Activated naive CD8-positive, alpha-beta T cell treated with anti-CD3 and anti-CD28 coated beads for 36 hours (primary cell): ENCODE results near the gene TUSC1. TPM values are rescaled to one million over a fixed set of nuclear protein-coding genes. Genes with fewer than 3 reads are reported as not detected.
A peak's percentile ranks its signal among the peaks of the same experiment; 100 is the strongest.
"Not testable (repeated sequence)": the region's sequence is repeated elsewhere in the genome, so short reads cannot be mapped to it uniquely, and the experiment has no call there.

Source experiments
- DNase-seq: peaks from one replicate; pipeline ENCODE4 v3.0.0; 2021
- H3K27ac Mint-ChIP-seq: one replicate; pipeline ENCODE4 v1.8.0; 2022; ENCODE audit warnings: mild to moderate bottlenecking, moderate library complexity, mixed read lengths
- H3K27me3 Mint-ChIP-seq: one replicate; pipeline ENCODE4 v1.8.0; 2022; ENCODE audit warnings: mild to moderate bottlenecking, mixed read lengths
- H3K36me3 Mint-ChIP-seq: one replicate; pipeline ENCODE4 v1.8.0; 2021; ENCODE audit warnings: mild to moderate bottlenecking, mixed read lengths
- H3K4me1 Mint-ChIP-seq: one replicate; pipeline ENCODE4 v1.8.0; 2021; ENCODE audit warnings: mixed read lengths
- H3K4me3 Mint-ChIP-seq: one replicate; pipeline ENCODE4 v1.8.0; 2022; ENCODE audit warnings: mild to moderate bottlenecking, moderate library complexity, mixed read lengths
- H3K9me3 Mint-ChIP-seq: one replicate; pipeline ENCODE4 v1.8.0; 2022; ENCODE audit warnings: mixed read lengths
- total RNA-seq, 2 experiments: library from RNA; stranded (reverse); gene quantifications; one replicate each; pipeline ENCODE4 v1.2.3, GENCODE V29; 2021

The TUSC1 gene
- total RNA-seq = under 1 TPM; 0.10 to 0.14 TPM

DNA sequence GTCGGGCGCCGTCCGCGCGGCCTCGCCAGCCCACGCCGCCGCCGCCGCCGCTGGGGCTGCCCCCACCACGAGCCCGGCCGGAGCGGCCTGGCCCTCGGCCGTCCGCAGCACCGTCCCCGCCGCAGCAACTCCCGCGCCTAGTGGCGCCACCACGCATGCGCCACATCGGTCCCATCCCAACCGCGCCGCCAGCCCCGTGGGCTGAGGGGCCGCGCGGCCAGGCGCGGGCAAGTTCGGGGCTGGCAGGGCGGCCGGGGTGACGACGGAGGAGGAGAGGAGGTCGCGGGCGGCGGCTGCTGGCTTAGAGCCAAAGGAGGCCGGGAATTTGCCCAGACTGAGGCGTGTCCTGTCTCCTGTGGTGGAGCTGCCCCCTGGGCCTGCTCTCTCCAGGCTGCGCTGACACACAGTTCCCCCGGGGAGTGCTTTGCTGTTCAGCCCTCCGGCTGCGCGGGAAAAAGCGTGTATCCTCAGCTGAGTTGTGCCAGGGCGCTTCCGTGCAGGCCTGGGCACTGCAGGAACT lies at the start of gene TUSC1:
Gene TUSC1 (minus strand): TSS at position 298 of the 520 bp plus-strand sequence. CDS start 132 bp downstream, at position 166.
- Mint-ChIP-seq H3K4me3 (no peak within 1 kb of the TSS), H3K27ac (no peak within 1 kb of the TSS), H3K36me3 (no peaks in the 10 kb centered on the region), H3K4me1 (no peaks in the 10 kb centered on the region), H3K27me3 (peaks cover 35% of the 10 kb centered on the region), H3K9me3 (peaks cover 2% of the 10 kb centered on the region)
- DNase-seq = peak; percentile 11

GRCh38 chr9:25726871-25727410 lies 48.7 kb upstream of the TUSC1 start:
- Mint-ChIP-seq H3K9me3 (peaks cover 4% of the 10 kb centered on the region), H3K27me3 (no peaks in the 10 kb centered on the region), H3K4me1 (no peaks in the 10 kb centered on the region), H3K4me3 (no peak overlapping the region), H3K36me3 (no peaks in the 10 kb centered on the region), H3K27ac (no peak overlapping the region)
- no peak for DNase-seq

- Mint-ChIP-seq H3K4me1 (no peaks in the 10 kb centered on the region), H3K36me3 (no peaks in the 10 kb centered on the region), H3K9me3 (no peaks in the 10 kb centered on the region), H3K27me3 (no peaks in the 10 kb centered on the region), H3K27ac (no peak overlapping the region), H3K4me3 (no peak overlapping the region)
- no peak for DNase-seq
Measured at GRCh38 chr9:25724424-25724823, 46.2 kb upstream of the TUSC1 start.

- Mint-ChIP-seq H3K27me3 (no peaks in the 10 kb centered on the region), H3K27ac (no peak overlapping the region), H3K36me3 (no peaks in the 10 kb centered on the region), H3K4me3 (no peak overlapping the region), H3K4me1 (no peaks in the 10 kb centered on the region), H3K9me3 (peaks cover 3% of the 10 kb centered on the region)
- DNase-seq = no peak
Measured at GRCh38 chr9:25716220-25716872, 38.1 kb upstream of the TUSC1 start.

DNA sequence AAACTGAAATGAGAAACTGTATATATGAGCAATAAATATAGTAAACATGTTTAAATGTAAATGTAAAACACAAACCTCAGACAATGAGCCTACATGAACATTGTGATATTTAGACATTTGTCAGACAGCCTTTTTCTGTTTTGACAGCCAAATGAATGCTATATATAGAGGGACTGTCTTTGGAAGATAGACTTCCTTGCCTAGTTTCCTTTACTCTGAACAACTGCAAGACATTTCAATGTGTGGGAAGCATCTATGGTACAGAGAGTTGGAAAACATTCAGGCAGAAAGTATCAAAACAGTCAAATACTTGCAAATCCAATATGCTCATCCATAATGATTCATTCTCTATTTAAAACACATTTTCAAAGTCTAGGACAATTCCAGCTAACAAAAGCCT lies 31.7 kb upstream of the TUSC1 start:
- Mint-ChIP-seq H3K4me1 (no peaks in the 10 kb centered on the region), H3K27me3 (no peaks in the 10 kb centered on the region), H3K27ac (no peak overlapping the region), H3K36me3 (no peaks in the 10 kb centered on the region), H3K9me3 (peaks cover 2% of the 10 kb centered on the region), H3K4me3 (no peak overlapping the region)
- DNase-seq = no peak

- Mint-ChIP-seq H3K27ac (no peak overlapping the region), H3K27me3 (no peaks in the 10 kb centered on the region), H3K36me3 (no peaks in the 10 kb centered on the region), H3K9me3 (no peaks in the 10 kb centered on the region), H3K4me3 (no peak overlapping the region), H3K4me1 (no peaks in the 10 kb centered on the region)
- DNase-seq = no peak
Measured at GRCh38 chr9:25704800-25705199, 26.6 kb upstream of the TUSC1 start.

- Mint-ChIP-seq H3K27me3 (no peaks in the 10 kb centered on the region), H3K9me3 (no peaks in the 10 kb centered on the region), H3K36me3 (no peaks in the 10 kb centered on the region), H3K27ac (no peak overlapping the region), H3K4me3 (no peak overlapping the region), H3K4me1 (no peaks in the 10 kb centered on the region)
- no peak for DNase-seq
Measured at GRCh38 chr9:25703701-25704357, 25.6 kb upstream of the TUSC1 start.

DNA sequence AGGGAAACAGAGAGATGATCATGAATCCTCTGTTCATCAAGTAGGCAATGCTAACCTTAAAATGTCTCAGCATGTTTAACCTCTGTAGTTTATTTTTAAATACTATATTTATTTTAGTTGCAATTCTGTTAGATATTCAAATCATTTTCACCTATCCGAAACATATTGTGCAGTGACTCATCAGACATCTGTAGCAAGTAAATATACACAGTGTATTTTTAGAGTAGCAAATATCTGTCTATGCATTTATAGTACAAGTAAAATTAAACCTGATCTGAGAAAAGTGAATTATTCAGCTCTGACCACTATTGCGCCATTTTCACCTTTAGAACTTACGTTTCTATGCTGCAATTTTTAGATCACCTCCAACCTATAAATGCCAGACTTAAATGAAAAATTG lies 24.3 kb upstream of the TUSC1 start:
- Mint-ChIP-seq H3K36me3 (no peaks in the 10 kb centered on the region), H3K27ac (no peak overlapping the region), H3K27me3 (no peaks in the 10 kb centered on the region), H3K4me1 (no peaks in the 10 kb centered on the region), H3K9me3 (no peaks in the 10 kb centered on the region), H3K4me3 (no peak overlapping the region)
- DNase-seq = no peak

DNA sequence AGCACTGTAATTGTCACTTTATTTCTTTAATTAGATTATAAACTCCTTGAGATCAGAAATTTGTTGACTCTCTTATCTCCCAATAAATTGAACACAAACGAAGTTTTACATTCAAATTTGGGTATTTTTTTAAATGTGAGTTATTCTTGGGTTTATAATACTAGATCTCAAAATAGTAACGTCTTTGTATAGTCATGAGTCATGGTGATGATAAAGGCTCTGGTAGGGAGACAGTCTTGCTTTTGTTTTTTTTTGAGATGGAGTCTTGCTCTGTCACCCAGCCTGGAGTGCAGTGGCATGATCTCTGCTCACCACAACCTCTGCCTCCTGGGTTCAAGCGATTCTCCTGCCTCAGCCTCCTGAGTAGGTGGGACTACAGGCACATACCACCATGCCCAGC lies 22.7 kb upstream of the TUSC1 start:
- H3K36me3 Mint-ChIP-seq, H3K27me3 Mint-ChIP-seq, H3K27ac Mint-ChIP-seq, H3K4me1 Mint-ChIP-seq, H3K4me3 Mint-ChIP-seq, DNase-seq, H3K9me3 Mint-ChIP-seq: not testable (repeated sequence)

DNA sequence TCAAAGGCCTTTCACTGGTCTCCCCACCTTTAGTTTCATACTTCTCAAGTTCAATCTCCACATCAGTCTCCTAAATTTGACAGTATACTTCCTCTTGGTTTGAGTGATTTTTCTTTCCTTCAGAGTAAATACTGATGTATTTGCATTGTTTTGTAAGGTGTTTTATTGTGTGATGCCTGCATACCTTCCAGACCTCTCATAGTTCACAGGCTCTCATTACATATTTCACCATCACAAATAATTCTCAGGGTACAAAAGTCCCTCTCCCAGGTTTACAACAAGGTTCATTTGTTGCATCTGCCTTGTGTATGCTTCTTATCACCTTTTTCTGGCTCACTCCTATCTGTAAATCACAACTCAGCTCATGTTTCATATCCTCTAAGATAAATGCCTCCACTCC lies 22.2 kb upstream of the TUSC1 start:
- DNase-seq = no peak
- Mint-ChIP-seq H3K36me3 (no peaks in the 10 kb centered on the region), H3K9me3 (peaks cover 1% of the 10 kb centered on the region), H3K4me3 (no peak overlapping the region), H3K27ac (no peak overlapping the region), H3K4me1 (no peaks in the 10 kb centered on the region), H3K27me3 (no peaks in the 10 kb centered on the region)

DNA sequence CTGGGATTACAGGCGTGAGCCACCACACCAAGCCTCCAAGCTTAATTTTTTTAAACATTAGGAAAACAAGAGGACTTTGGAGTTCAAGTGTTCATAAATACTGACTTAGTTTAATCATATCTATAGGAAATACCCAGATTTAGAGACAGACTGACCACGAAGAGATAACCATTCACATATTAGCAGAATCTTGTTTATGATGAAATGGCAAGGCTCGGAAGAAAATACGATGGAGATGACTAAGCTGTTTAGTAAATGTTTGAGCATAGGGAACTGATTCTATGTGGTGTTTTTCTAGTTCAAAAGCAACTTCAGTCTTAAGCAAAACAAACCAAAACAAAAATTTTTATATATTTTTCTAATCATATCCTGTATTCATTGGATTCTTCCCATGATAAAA lies 13.5 kb upstream of the TUSC1 start:
- DNase-seq = no peak
- no peak overlapping the region for H3K4me3 Mint-ChIP-seq
- H3K9me3 Mint-ChIP-seq = peaks cover 1% of the 10 kb centered on the region
- no peaks in the 10 kb centered on the region for H3K4me1 Mint-ChIP-seq
- no peaks in the 10 kb centered on the region for H3K36me3 Mint-ChIP-seq
- H3K27me3 Mint-ChIP-seq = no peaks in the 10 kb centered on the region
- H3K27ac Mint-ChIP-seq = no peak overlapping the region

GRCh38 chr9:25684321-25684720 lies 6.1 kb upstream of the TUSC1 start:
- Mint-ChIP-seq H3K27ac (no peak overlapping the region), H3K36me3 (no peaks in the 10 kb centered on the region), H3K27me3 (peaks cover 8% of the 10 kb centered on the region), H3K4me3 (no peak overlapping the region), H3K4me1 (no peaks in the 10 kb centered on the region), H3K9me3 (peaks cover 5% of the 10 kb centered on the region)
- DNase-seq = no peak

GRCh38 chr9:25681266-25681665 lies 3.0 kb upstream of the TUSC1 start:
- Mint-ChIP-seq H3K27me3 (peaks cover 25% of the 10 kb centered on the region), H3K4me1 (no peaks in the 10 kb centered on the region), H3K36me3 (no peaks in the 10 kb centered on the region), H3K4me3 (no peak overlapping the region), H3K27ac (no peak overlapping the region), H3K9me3 (peaks cover 5% of the 10 kb centered on the region)
- no peak for DNase-seq

GRCh38 chr9:25678846-25679360 lies 659 bp upstream of the TUSC1 start:
- no peak overlapping the region for H3K27ac Mint-ChIP-seq
- no peak for DNase-seq
- H3K36me3 Mint-ChIP-seq = no peaks in the 10 kb centered on the region
- H3K4me1 Mint-ChIP-seq = no peaks in the 10 kb centered on the region
- no peak overlapping the region for H3K4me3 Mint-ChIP-seq
- H3K27me3 Mint-ChIP-seq = peaks cover 35% of the 10 kb centered on the region
- H3K9me3 Mint-ChIP-seq = peaks cover 3% of the 10 kb centered on the region

- Mint-ChIP-seq H3K4me3 (no peak overlapping the region), H3K27ac (no peak overlapping the region)
Measured at GRCh38 chr9:25677301-25678146, 720 bp downstream of the TUSC1 start.

More at GRCh38 chr9:25677301-25678146, 720 bp downstream of the TUSC1 start:
- H3K9me3 Mint-ChIP-seq = no peaks in the 10 kb centered on the region
- H3K27me3 Mint-ChIP-seq = peaks cover 35% of the 10 kb centered on the region
- DNase-seq = no peak
- H3K36me3 Mint-ChIP-seq = no peaks in the 10 kb centered on the region
- H3K4me1 Mint-ChIP-seq = no peaks in the 10 kb centered on the region
